NT2/D1 (cell line): Measurements from ENCODE around the gene MAP1B.

Experiments used
- DNase-seq: peaks from one replicate; pipeline ENCODE4 v3.0.0-alpha.2; 2011; ENCODE audit warnings: low read depth, low spot score
- H3K27me3 ChIP-seq: 2 replicates; pipeline ENCODE4 v1.6.0; 2011; ENCODE audit warnings: mild to moderate bottlenecking; ENCODE audit not compliant: insufficient read length, insufficient read depth
- H3K36me3 ChIP-seq: 2 replicates; pipeline ENCODE4 v1.6.1; 2011; ENCODE audit warnings: mild to moderate bottlenecking, low read length, mixed read lengths; ENCODE audit not compliant: insufficient read depth, insufficient read length
- H3K4me1 ChIP-seq: 2 replicates; pipeline ENCODE4 v1.5.1; 2011; ENCODE audit not compliant: insufficient read depth, insufficient read length
- H3K4me3 ChIP-seq: 2 replicates; pipeline ENCODE4 v1.5.1; 2011; ENCODE audit warnings: low read depth; ENCODE audit not compliant: insufficient read length
- H3K9ac ChIP-seq: 2 replicates; pipeline ENCODE4 v1.6.0; 2011; ENCODE audit warnings: low read depth; ENCODE audit not compliant: insufficient read length
- H3K9me3 ChIP-seq: 2 replicates; pipeline ENCODE4 v1.5.1; 2011; ENCODE audit warnings: mild to moderate bottlenecking, low read length; ENCODE audit not compliant: insufficient read depth
- SUZ12 ChIP-seq: IDR thresholded peaks from 2 replicates; pipeline ENCODE4 v1.6.1; 2011; ENCODE audit not compliant: insufficient read length, insufficient read depth; ENCODE audit errors: extremely low read depth
- YY1 ChIP-seq: IDR thresholded peaks from 2 replicates; pipeline ENCODE4 v1.6.1; 2011; ENCODE audit not compliant: insufficient read length, insufficient read depth
- ZNF274 ChIP-seq: IDR thresholded peaks from 2 replicates; pipeline ENCODE4 v1.6.1; 2011; ENCODE audit warnings: mild to moderate bottlenecking, low read depth, low read length

Gene MAP1B

GRCh38 chr5:72197393-72197792 lies 90.1 kb downstream of the MAP1B start:
- Histone ChIP-seq H3K27me3 (no peaks in the 10 kb centered on the region), H3K9ac (no peak overlapping the region), H3K4me3 (no peak overlapping the region), H3K9me3 (no peaks in the 10 kb centered on the region), H3K36me3 (peaks cover 96% of the 10 kb centered on the region), H3K4me1 (no peaks in the 10 kb centered on the region)
- DNase-seq, result no peak
- TF ChIP-seq ZNF274, result no peak

- Histone ChIP-seq H3K27me3 (no peaks in the 10 kb centered on the region), H3K4me3 (no peak overlapping the region), H3K9me3 (no peaks in the 10 kb centered on the region), H3K36me3 (peaks cover 97% of the 10 kb centered on the region), H3K9ac (no peak overlapping the region), H3K4me1 (no peaks in the 10 kb centered on the region)
- no peak for DNase-seq
- TF ChIP-seq ZNF274 (no peak), YY1 (no peak), SUZ12 (no peak)
Observed at GRCh38 chr5:72199681-72200080, 92.4 kb downstream of the MAP1B start.

- TF ChIP-seq SUZ12 (no peak), ZNF274 (no peak), YY1 (no peak)
- no peak for DNase-seq
- no peak overlapping the region for H3K4me3 ChIP-seq
- H3K9ac ChIP-seq, result no peak overlapping the region
- peaks cover 97% of the 10 kb centered on the region for H3K36me3 ChIP-seq
- no peaks in the 10 kb centered on the region for H3K27me3 ChIP-seq
- no peaks in the 10 kb centered on the region for H3K4me1 ChIP-seq
- H3K9me3 ChIP-seq, result no peaks in the 10 kb centered on the region
Observed at GRCh38 chr5:72202331-72202825, 95.1 kb downstream of the MAP1B start.

- Histone ChIP-seq H3K9me3 (no peaks in the 10 kb centered on the region), H3K4me1 (no peaks in the 10 kb centered on the region), H3K36me3 (peaks cover 91% of the 10 kb centered on the region), H3K27me3 (no peaks in the 10 kb centered on the region), H3K4me3 (no peak overlapping the region), H3K9ac (no peak overlapping the region)
- TF ChIP-seq SUZ12, result no peak
- TF ChIP-seq ZNF274, result no peak
- TF ChIP-seq YY1, result no peak
- DNase-seq, result no peak
Observed at GRCh38 chr5:72203251-72203845, 96.1 kb downstream of the MAP1B start.

GRCh38 chr5:72204946-72205345 lies 97.7 kb downstream of the MAP1B start:
- H3K36me3 ChIP-seq, result peaks cover 75% of the 10 kb centered on the region
- H3K9ac ChIP-seq, result no peak overlapping the region
- DNase-seq, result no peak
- TF ChIP-seq YY1 (no peak), ZNF274 (no peak), SUZ12 (no peak)
- H3K4me3 ChIP-seq, result no peak overlapping the region
- H3K27me3 ChIP-seq, result no peaks in the 10 kb centered on the region
- H3K4me1 ChIP-seq, result no peaks in the 10 kb centered on the region
- H3K9me3 ChIP-seq, result no peaks in the 10 kb centered on the region

- Histone ChIP-seq H3K4me1 (peaks cover 3% of the 10 kb centered on the region), H3K36me3 (peaks cover 69% of the 10 kb centered on the region), H3K27me3 (no peaks in the 10 kb centered on the region), H3K9ac (no peak overlapping the region), H3K4me3 (no peak overlapping the region), H3K9me3 (no peaks in the 10 kb centered on the region)
- TF ChIP-seq SUZ12, result no peak
- no peak for TF ChIP-seq ZNF274
- no peak for TF ChIP-seq YY1
- no peak for DNase-seq
Observed at GRCh38 chr5:72205431-72206009, 98.2 kb downstream of the MAP1B start.

- TF ChIP-seq SUZ12 (no peak), YY1 (no peak), ZNF274 (no peak)
- no peaks in the 10 kb centered on the region for H3K27me3 ChIP-seq
- H3K4me3 ChIP-seq, result no peak overlapping the region
- H3K4me1 ChIP-seq, result peaks cover 3% of the 10 kb centered on the region
- no peak for DNase-seq
- peaks cover 62% of the 10 kb centered on the region for H3K36me3 ChIP-seq
- H3K9ac ChIP-seq, result no peak overlapping the region
- no peaks in the 10 kb centered on the region for H3K9me3 ChIP-seq
Observed at GRCh38 chr5:72206160-72206559, 98.9 kb downstream of the MAP1B start.
